HL-60 (cell line): ENCODE data around the gene TEKT2.

Experiments
- CTCF ChIP-seq: IDR thresholded peaks from one replicate; pipeline ENCODE4 v1.5.1; 2011; ENCODE audit warnings: low read length, control low read depth, inconsistent platforms; ENCODE audit not compliant: insufficient read depth
- POLR2AphosphoS5 ChIP-seq: IDR thresholded peaks from 2 replicates; pipeline ENCODE4 v1.6.1; 2012; ENCODE audit warnings: low read depth

GRCh38 chr1:36135796-36136195 lies 51.9 kb downstream of the TEKT2 start:
- TF ChIP-seq CTCF: no peak
- TF ChIP-seq POLR2AphosphoS5: no peak
